H54 (cell line): ENCODE results near the gene TMEM33.
A peak's percentile ranks its signal among the peaks of the same experiment; 100 is the strongest.

Experiments used
- DNase-seq: peaks from one replicate; pipeline ENCODE4 v3.0.0; 2011; ENCODE audit warnings: low spot score, mixed read lengths; ENCODE audit not compliant: insufficient read length
- FAIRE-seq: peaks from 3 replicates; lab custom pipeline; 2011; peaks lifted over from hg19 to GRCh38; lab: Jason Lieb, UNC
- POLR2A ChIP-seq: IDR thresholded peaks from 2 replicates; pipeline ENCODE4 v1.6.1; 2011; ENCODE audit warnings: low read depth, mild to moderate bottlenecking, low read length

TMEM33 gene

GRCh38 chr4:41964401-41964800 lies 29.2 kb downstream of the TMEM33 start:
- FAIRE-seq (no peak), DNase-seq (no peak)
- TF ChIP-seq POLR2A = no peak

DNA sequence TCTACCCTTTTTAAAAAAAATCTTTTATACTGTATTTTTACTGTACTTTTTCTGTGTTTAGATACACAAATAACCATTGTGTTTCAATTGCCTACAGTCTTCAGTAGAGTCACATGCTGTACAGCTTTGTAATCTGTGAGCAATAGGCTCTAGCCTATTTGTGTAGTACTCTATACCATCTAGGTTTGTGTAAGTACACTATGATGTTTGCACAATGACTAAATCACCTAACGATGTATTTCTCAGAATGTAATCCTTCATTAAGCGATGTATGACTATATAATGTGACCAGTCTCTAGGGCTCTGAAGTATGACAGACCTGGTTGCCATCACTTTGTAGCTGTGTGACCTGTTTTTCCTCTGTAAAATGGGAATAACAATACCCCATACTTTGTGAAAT lies 32.2 kb downstream of the TMEM33 start:
- no peak for DNase-seq
- FAIRE-seq = no peak

DNA sequence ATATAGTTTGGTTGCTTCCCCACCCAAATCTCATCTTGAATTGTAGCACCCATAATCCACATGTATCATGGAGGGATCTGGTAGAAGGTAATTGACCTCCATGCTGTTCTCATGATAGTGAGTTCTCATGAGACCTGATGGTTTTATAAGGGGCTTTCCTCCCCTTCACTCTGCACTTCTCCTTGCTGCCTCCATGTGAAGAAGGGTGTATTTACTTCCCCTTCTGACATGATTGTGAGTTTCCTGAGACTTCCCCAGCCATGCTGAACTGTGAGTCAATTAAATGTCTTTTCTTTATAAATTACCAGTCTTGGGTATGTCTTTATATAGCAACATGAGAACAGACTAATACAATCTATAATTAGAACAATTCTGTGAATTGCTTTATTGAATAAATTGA lies 34.4 kb downstream of the TMEM33 start:
- DNase-seq = no peak
- FAIRE-seq = no peak
- TF ChIP-seq POLR2A = no peak

More for the DNA sequence above, 32.2 kb downstream of the TMEM33 start:
- TF ChIP-seq POLR2A = no peak

GRCh38 chr4:41975341-41975740 lies 40.1 kb downstream of the TMEM33 start:
- no peak for TF ChIP-seq POLR2A
- FAIRE-seq = no peak
- DNase-seq = no peak

- TF ChIP-seq POLR2A = no peak
- DNase-seq (no peak), FAIRE-seq (no peak)
Measured at GRCh38 chr4:41976775-41977516, 41.7 kb downstream of the TMEM33 start.

DNA sequence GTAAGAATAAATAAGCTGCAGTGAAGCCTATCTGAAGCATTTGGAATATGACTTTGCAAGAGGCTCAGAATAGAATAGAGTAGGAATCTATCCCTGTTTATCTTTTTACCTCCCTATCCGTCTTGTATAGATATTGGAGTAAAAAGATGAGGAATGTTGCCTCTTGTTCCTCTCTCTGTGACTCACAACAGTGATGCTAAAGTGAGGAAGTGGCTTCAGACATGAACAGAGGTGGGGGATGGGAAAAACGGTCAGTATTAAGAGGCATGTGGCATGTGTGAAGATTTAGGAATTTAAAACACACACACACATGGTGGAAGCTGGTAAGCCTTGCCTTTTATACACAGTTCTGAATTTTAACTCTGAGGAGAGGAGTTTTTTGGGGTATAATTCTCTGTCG lies 42.5 kb downstream of the TMEM33 start:
- no peak for TF ChIP-seq POLR2A
- FAIRE-seq (no peak), DNase-seq (no peak)

DNA sequence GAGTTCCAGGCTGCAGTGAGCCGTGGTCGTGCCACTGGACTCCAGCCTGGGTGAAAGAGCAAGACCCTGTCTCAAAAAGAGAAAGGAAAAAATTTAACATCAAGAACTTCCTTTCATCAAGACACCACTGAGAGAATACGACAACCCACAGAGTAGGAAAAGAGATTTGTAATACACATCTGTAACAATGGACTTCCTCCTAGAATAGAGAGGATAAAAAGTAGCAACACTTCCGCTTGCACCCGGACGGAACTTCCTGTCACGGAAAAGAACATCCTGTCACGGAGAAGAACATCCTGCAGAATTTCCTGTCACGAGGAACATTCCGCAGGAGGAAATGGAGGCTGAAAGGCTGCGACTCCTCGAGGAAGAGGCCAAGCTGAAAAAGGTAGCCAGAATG lies 46.2 kb downstream of the TMEM33 start, which contains the start of gene DCAF4L1:
DCAF4L1 (plus strand) TSS at position 301 of the 400 bp plus-strand sequence; CDS start at position 338, 37 bp downstream.
- FAIRE-seq = no peak
- TF ChIP-seq POLR2A = no peak
- no peak for DNase-seq

DNA sequence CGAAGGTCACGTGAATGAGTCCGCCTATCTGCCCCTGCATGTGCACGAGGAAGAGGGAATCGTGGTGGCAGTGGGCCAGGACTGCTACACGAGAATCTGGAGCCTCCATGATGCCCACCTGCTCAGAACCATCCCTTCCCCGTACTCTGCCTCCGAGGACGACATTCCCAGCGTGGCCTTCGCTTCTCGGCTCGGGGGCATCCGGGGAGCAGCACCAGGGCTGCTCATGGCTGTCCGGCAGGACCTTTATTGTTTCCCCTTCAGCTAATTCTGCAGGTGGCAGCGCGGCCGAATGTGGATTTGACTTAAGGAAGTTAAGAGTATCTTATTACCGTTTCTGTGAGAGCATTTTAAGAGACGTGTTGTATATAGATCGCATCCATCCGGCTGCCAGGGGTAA lies 47.5 kb downstream of the TMEM33 start:
- DNase-seq (no peak), FAIRE-seq (no peak)
- TF ChIP-seq POLR2A = no peak

DNA sequence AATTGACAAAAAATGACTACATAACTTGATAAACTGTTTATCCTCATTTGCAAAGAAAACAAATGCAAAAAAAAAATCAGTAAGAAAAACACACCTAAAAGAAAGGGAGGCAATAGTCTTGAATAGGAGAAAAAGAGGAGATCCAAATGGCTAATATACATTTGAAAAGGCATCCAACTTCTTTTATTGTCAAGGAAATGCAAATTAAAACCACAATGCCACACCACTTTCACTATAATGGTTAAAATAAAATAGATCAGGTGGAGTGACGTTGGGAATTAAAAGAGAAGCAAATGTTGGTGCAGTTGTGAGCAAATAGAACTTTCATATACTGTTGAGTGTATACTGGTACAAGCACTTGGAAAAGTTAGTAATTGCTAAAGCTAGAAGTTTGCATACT lies 49.9 kb downstream of the TMEM33 start:
- FAIRE-seq (no peak), DNase-seq (no peak)
- no peak for TF ChIP-seq POLR2A

DNA sequence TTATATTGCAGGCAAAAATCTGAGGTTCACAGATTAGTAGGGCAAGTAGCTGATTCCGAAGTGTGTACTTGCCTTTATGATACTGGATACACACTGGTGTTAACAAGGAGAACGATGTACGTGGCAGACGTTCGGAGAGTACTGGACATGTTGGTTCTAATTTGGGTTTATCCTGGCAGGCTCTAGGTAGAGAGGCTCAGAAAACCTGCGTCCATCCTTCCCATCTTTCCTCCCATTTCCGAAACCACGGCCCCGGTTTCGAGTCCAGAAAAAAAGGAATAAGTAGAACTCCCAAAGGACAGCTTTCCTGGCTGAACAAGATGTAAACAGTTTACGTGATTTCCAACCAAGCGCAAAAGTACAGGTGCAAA lies 54.8 kb downstream of the TMEM33 start:
- TF ChIP-seq POLR2A = no peak
- no peak for DNase-seq
- FAIRE-seq = no peak

GRCh38 chr4:41990365-41991111 lies 55.3 kb downstream of the TMEM33 start, which contains the start of gene SLC30A9:
Gene SLC30A9 (plus strand): TSS chr4:41990530. CDS start chr4:41990652, 122 bp downstream.
- peak; percentile 72 for DNase-seq
- peak; percentile 93 for TF ChIP-seq POLR2A
- FAIRE-seq = peak; percentile 88

- no peak for TF ChIP-seq POLR2A
- FAIRE-seq (no peak), DNase-seq (no peak)
Measured at GRCh38 chr4:41991916-41992767, 56.9 kb downstream of the TMEM33 start.

DNA sequence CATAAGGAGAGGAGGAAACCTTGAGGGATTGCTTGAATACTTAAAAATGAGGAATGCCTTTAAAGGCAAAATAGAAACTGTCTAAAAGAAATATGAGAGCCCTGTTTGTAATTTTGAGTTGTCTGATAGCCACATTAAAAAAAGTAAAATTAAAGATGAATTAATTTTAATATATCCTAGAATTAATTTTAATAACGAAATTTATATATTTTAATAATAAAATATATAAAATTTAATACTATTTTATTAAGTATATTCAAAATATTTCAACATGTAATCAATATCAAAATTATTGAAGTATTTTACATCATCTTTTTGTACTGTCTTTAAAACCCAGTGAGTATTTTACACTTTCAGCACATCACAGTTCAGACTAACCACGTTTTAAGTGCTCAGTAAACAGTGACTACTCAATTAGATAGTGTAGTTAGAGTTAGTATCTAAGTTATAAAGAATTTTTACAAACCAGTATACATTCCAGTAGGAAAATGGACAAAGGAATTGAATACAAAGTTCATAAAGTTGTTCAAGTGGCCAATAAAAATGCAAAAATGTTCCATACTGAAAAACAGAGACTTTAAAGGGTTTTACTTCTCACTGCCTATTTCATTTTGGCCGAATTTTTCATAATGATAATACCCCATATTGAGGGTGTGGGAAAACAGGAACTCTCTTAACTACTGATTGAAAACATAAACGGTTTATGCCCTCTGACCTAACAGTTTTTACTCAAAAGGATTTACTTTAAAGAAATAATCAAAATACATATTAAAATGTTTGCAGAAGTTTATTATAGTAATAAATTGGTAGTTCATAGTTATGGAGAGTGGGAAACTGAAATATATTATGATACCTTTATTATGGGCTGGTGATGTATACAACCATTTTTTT lies 58.0 kb downstream of the TMEM33 start:
- TF ChIP-seq POLR2A = no peak
- no peak for FAIRE-seq
- no peak for DNase-seq
